B cell (primary cell): ENCODE data around the gene VSTM5. TPM values are rescaled to one million over a fixed set of nuclear protein-coding genes. Genes with fewer than 3 reads are reported as not detected.

Experiments
- ATAC-seq: fragments of 200-7000 bp; cut with Tn5 transposase; one replicate; pipeline ENCODE4 v1.10.0; 2021; ENCODE audit warnings: low read depth, mild to moderate bottlenecking, moderate number of reproducible peaks, moderate library complexity
- CTCF ChIA-PET: fragments of 350-600 bp; sonication (Branson Sonifier 250); formaldehyde crosslinking; loops from one replicate; lab custom pipeline; 2021; ENCODE audit warnings: antibody characterized with exemption, inconsistent platforms; lab: Charles Lee
- POLR2A ChIA-PET: fragments of 350-600 bp; sonication (Branson Sonifier 250); formaldehyde crosslinking; loops from one replicate; lab custom pipeline; 2021; ENCODE audit warnings: antibody characterized with exemption; lab: Charles Lee
- DNase-seq: peaks from one replicate; pipeline ENCODE4 v3.0.0; 2013
- H2AFZ ChIP-seq: 2 replicates; pipeline ENCODE4 v1.6.1; 2012; ENCODE audit warnings: mild to moderate bottlenecking, low read depth, low read length; ENCODE audit not compliant: insufficient read depth, poor library complexity, severe bottlenecking
- H3K27ac ChIP-seq, 2 donors: 1 replicate in 1 of 2; 2 replicates in 1 of 2; pipeline ENCODE4 v1.5.1; 2012 to 2013; ENCODE audit warnings: low read length in 2 of 2, mild to moderate bottlenecking in 2 of 2, moderate library complexity in 1 of 2
- H3K27me3 ChIP-seq, 4 experiments: fragments of 200-600 bp in 1 of 4; sonication (generic) in 1 of 4; replicated peaks in 1 of 4; 1 replicate in 2 of 4; 2 replicates in 2 of 4; pipeline versions ENCODE4 v1.6.1 to v1.7.0; 2013 to 2016; ENCODE audit warnings: low read length in 3 of 4, mild to moderate bottlenecking in 2 of 4, mixed read lengths in 1 of 4, moderate library complexity in 1 of 4; ENCODE audit not compliant: insufficient read depth in 4 of 4, control insufficient read depth in 3 of 4; ENCODE audit errors: control extremely low read depth in 1 of 4
- H3K36me3 ChIP-seq, 2 experiments: replicated peaks in 1 of 2; 1 replicate in 1 of 2; 2 replicates in 1 of 2; pipeline versions ENCODE4 v1.6.1 to v1.7.1; 2013; ENCODE audit warnings: low read length in 1 of 2; ENCODE audit not compliant: insufficient read depth in 2 of 2, control insufficient read depth in 1 of 2; ENCODE audit errors: control extremely low read depth in 1 of 2, extremely low read depth in 1 of 2
- H3K4me1 ChIP-seq, 2 donors: fragments of 200-600 bp in 1 of 2; sonication (generic) in 1 of 2; 1 replicate in 1 of 2; 2 replicates in 1 of 2; pipeline versions ENCODE4 v1.5.1 to v1.6.1; 2013 to 2017; ENCODE audit warnings: low read length in 2 of 2; ENCODE audit not compliant: control insufficient read depth in 2 of 2, insufficient read depth in 2 of 2
- H3K4me2 ChIP-seq: replicated peaks from 2 replicates; pipeline ENCODE3; 2012; ENCODE audit warnings: mild to moderate bottlenecking, low read depth, low read length; ENCODE audit not compliant: poor library complexity, severe bottlenecking
- H3K4me3 ChIP-seq, 5 experiments: fragments of 200-600 bp in 1 of 5; sonication (generic) in 1 of 5; 1 replicate in 3 of 5; 2 replicates in 2 of 5; pipeline versions ENCODE4 v1.5.1 to v1.7.0; 2011 to 2016; ENCODE audit warnings: low read length in 4 of 5, mild to moderate bottlenecking in 4 of 5, low read depth in 2 of 5, control low read depth in 1 of 5, moderate library complexity in 1 of 5; ENCODE audit not compliant: insufficient read depth in 1 of 5; ENCODE audit errors: control extremely low read depth in 1 of 5, extremely low read depth in 1 of 5
- H3K79me2 ChIP-seq: fragments of 200-600 bp; sonication (generic); one replicate; pipeline ENCODE4 v1.6.0; 2016; ENCODE audit warnings: low read length; ENCODE audit not compliant: control insufficient read depth, insufficient read depth
- H3K9ac ChIP-seq: fragments of 200-600 bp; sonication (generic); 2 replicates; pipeline ENCODE4 v1.6.1; 2017; ENCODE audit warnings: mild to moderate bottlenecking, low read length, moderate library complexity
- H3K9me3 ChIP-seq, 3 donors: one replicate each; pipeline versions ENCODE4 v1.6.1 to v1.7.1; 2013; ENCODE audit warnings: low read length in 2 of 3; ENCODE audit not compliant: control insufficient read depth in 2 of 3, insufficient read depth in 1 of 3; ENCODE audit errors: control extremely low read depth in 1 of 3
- H4K20me1 ChIP-seq: 2 replicates; pipeline ENCODE4 v1.6.0; 2012; ENCODE audit warnings: mild to moderate bottlenecking, low read length; ENCODE audit not compliant: insufficient read depth, control insufficient read depth, poor library complexity, severe bottlenecking
- H3K27ac Mint-ChIP-seq: one replicate; pipeline ENCODE4 v1.8.0; 2021; ENCODE audit warnings: mixed read lengths
- H3K27me3 Mint-ChIP-seq: one replicate; pipeline ENCODE4 v1.8.0; 2021; ENCODE audit warnings: mixed read lengths
- H3K4me1 Mint-ChIP-seq: one replicate; pipeline ENCODE4 v1.8.0; 2021; ENCODE audit warnings: mixed read lengths
- H3K4me3 Mint-ChIP-seq: one replicate; pipeline ENCODE4 v1.8.0; 2021; ENCODE audit warnings: mixed read lengths
- H3K9me3 Mint-ChIP-seq: one replicate; pipeline ENCODE4 v1.8.0; 2022; ENCODE audit warnings: mixed read lengths; ENCODE audit not compliant: insufficient read depth
- EZH2 ChIP-seq: IDR thresholded peaks from 2 replicates; pipeline ENCODE4 v1.6.1; 2012; ENCODE audit warnings: borderline replicate concordance, low read depth, mild to moderate bottlenecking, moderate library complexity, low read length; ENCODE audit not compliant: insufficient read depth, poor library complexity, severe bottlenecking
- WGBS: methylation state at CpG from one replicate; pipeline ENCODE4 v1.1.5; 2013; ENCODE audit warnings: missing lambda C conversion rate; ENCODE audit not compliant: insufficient coverage; 5-methylcytosine and 5-hydroxymethylcytosine counted together
- intact Hi-C: fragments of 100-400 bp; cut with micrococcal nuclease; formaldehyde crosslinking; loops from one replicate; pipeline ENCODE4 v1.10.0; 2022
- polyA plus RNA-seq: library from polyadenylated mRNA; depleted of rRNA; stranded (reverse); fragments of >200 nt; gene quantifications from 2 replicates; pipeline ENCODE4 v1.2.3, GENCODE V29; 2012
- total RNA-seq, 2 donors: library from RNA; stranded (reverse); fragments of 120-200 nt in 1 of 2; gene quantifications; 1 replicate in 1 of 2; 2 replicates in 1 of 2; pipeline versions ENCODE4 v1.2.3 to v1.2.4, GENCODE V29; 2013 to 2022
- TF ChIP-seq, protein P1 (sequence below): fragments of 200-600 bp; IDR thresholded peaks from one replicate; pipeline ENCODE4 v1.8.0; 2022; ENCODE audit warnings: antibody characterized with exemption, mild to moderate bottlenecking

The VSTM5 gene
- total and polyA plus RNA-seq, 2 donors (not counting 1 experiment from before 2014, with no cell fraction given): not detected

DNA sequence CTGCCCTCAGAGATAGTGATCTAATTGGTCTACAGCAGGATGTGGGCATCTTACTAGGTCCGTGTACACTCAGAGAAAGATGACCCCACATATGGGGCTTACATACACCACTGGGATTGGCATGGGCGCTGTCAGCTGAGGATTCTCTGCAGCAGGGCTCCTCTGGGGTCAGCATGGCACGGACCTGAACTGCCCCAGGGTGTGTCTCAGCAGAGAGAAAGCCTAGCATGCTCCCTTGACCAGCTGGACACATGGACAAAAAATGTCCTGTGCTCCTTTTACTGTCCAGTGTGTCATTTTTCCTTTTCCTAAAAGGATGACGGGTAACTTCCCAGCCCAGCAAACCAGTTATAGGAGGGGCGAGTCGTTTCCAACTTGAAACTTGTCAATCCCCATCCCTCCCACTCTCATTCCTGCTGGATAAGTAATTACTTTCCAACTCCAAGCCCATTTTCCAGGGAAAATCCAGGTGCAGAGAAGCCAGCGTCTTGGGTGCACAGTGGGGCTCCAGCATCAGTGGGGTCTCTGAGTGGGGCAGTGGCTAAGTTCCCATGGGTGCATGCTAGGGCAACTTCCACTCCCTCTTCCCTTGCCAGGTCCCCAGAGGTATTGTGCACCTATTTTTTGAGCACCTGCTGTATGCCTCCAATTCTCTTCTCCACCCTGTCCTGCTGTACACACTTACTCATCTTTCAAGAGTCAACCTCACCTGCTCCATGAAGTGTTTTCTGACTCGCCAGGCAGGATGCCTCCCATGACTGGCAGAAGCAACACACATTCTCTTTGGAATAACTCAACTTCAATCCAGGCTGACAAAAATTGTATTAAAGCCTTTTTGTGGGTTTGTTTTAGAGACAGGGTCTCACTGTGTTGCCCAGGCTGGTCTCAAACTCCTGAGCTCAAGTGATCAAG is 5.0 kb downstream of the VSTM5 start:
- peaks cover 18% of the 10 kb centered on the region for H3K27me3 Mint-ChIP-seq
- H3K4me3 Mint-ChIP-seq: no peak overlapping the region
- CTCF ChIA-PET: no interaction called here
- POLR2A ChIA-PET: no interaction called here
- no peaks in the 10 kb centered on the region for H3K79me2 ChIP-seq
- H3K36me3 ChIP-seq: no peaks in the 10 kb centered on the region
- H3K27ac Mint-ChIP-seq: no peak overlapping the region
- no peaks in the 10 kb centered on the region for H3K9me3 Mint-ChIP-seq
- H3K27me3 ChIP-seq: peaks cover 0 to 15% (median 5%) of the 10 kb centered on the region in 4 experiments
- DNase-seq (no peak), ATAC-seq (no peak)
- peaks cover 0 to 5% (median 0%) of the 10 kb centered on the region in 3 donors for H3K9me3 ChIP-seq
- H4K20me1 ChIP-seq: no peaks in the 10 kb centered on the region
- H2AFZ ChIP-seq: no peak overlapping the region
- H3K4me1 Mint-ChIP-seq: peaks cover 4% of the 10 kb centered on the region
- no peak overlapping the region for H3K4me3 ChIP-seq
- no peak overlapping the region for H3K27ac ChIP-seq
- H3K9ac ChIP-seq: no peak overlapping the region
- no peak overlapping the region for H3K4me2 ChIP-seq
- intact Hi-C loops: no loop called here
- TF ChIP-seq EZH2: no peak
- TF ChIP-seq, protein P1, sequence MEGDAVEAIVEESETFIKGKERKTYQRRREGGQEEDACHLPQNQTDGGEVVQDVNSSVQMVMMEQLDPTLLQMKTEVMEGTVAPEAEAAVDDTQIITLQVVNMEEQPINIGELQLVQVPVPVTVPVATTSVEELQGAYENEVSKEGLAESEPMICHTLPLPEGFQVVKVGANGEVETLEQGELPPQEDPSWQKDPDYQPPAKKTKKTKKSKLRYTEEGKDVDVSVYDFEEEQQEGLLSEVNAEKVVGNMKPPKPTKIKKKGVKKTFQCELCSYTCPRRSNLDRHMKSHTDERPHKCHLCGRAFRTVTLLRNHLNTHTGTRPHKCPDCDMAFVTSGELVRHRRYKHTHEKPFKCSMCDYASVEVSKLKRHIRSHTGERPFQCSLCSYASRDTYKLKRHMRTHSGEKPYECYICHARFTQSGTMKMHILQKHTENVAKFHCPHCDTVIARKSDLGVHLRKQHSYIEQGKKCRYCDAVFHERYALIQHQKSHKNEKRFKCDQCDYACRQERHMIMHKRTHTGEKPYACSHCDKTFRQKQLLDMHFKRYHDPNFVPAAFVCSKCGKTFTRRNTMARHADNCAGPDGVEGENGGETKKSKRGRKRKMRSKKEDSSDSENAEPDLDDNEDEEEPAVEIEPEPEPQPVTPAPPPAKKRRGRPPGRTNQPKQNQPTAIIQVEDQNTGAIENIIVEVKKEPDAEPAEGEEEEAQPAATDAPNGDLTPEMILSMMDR: no peak
- 71% methylated on average over 7 of the region's 8 CpGs for WGBS
- H3K4me1 ChIP-seq: peaks cover 0 to 8% of the 10 kb centered on the region in 2 donors

DNA sequence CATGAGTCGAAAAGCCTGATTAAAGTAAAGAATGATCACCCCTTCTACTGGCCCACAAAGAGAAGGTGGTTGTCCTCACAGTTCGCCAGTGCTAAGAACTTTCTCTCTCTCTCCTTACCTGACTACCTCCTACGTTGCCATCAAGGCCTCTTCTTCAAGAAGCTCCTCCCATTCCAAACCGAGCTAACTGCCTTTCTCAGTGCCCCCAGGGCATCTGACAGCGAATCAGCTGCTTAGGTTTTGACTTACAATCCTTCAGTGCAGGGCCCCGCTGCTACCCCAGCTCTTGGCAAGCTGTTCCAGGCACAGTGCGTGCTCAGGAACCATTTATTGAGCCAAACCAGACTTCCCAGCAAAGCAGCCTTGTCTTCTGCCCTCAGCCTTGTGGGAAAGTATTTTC is 5.8 kb downstream of the VSTM5 start:
- no peak for TF ChIP-seq EZH2
- TF ChIP-seq, protein P1: no peak
- ChIA-PET POLR2A (no interaction called here), CTCF (no interaction called here)
- Histone ChIP-seq H4K20me1 (no peaks in the 10 kb centered on the region), H3K27me3 (peaks cover 0 to 10% (median 3%) of the 10 kb centered on the region in 4 experiments), H3K9ac (no peak overlapping the region), H3K4me3 (no peak overlapping the region), H3K79me2 (no peaks in the 10 kb centered on the region), H3K9me3 (peaks cover 0 to under 1% (median 0%) of the 10 kb centered on the region in 3 donors), H3K4me2 (no peak overlapping the region), H2AFZ (no peak overlapping the region), H3K27ac (no peak overlapping the region), H3K36me3 (no peaks in the 10 kb centered on the region), H3K4me1 (no peaks in the 10 kb centered on the region)
- H3K27ac Mint-ChIP-seq: no peak overlapping the region
- H3K4me3 Mint-ChIP-seq: no peak overlapping the region
- H3K27me3 Mint-ChIP-seq: peaks cover 16% of the 10 kb centered on the region
- ATAC-seq: no peak
- H3K4me1 Mint-ChIP-seq: peaks cover 2% of the 10 kb centered on the region
- intact Hi-C loops: no loop called here
- H3K9me3 Mint-ChIP-seq: no peaks in the 10 kb centered on the region
- DNase-seq: no peak
- WGBS: 66% methylated on average over 6 of the region's 7 CpGs
